Cardiac muscle cell (in vitro differentiated cells and primary cell): ENCODE data around the gene IL9. TPM values are rescaled to one million over a fixed set of nuclear protein-coding genes. Genes with fewer than 3 reads are reported as not detected.

Experiments
- DNase-seq, 2 donors: peaks; one replicate each; pipeline versions ENCODE4 v3.0.0 to v3.0.0-alpha.2; 2010 to 2017; ENCODE audit warnings: low read depth in 1 of 2, low spot score in 1 of 2
- H3K27ac ChIP-seq: fragments of 200-600 bp; sonication (generic); 2 replicates; pipeline ENCODE4 v1.5.1; 2016
- H3K27me3 ChIP-seq: fragments of 200-600 bp; sonication (generic); 2 replicates; pipeline ENCODE4 v1.6.0; 2016; ENCODE audit warnings: control low read depth
- H3K36me3 ChIP-seq: fragments of 200-600 bp; sonication (generic); 2 replicates; pipeline ENCODE4 v1.5.1; 2016; ENCODE audit warnings: control low read depth
- H3K4me1 ChIP-seq: fragments of 200-600 bp; sonication (generic); 2 replicates; pipeline ENCODE4 v1.8.1; 2017; ENCODE audit warnings: low read depth, mild to moderate bottlenecking, mixed run types
- H3K4me3 ChIP-seq: fragments of 200-600 bp; sonication (generic); 2 replicates; pipeline ENCODE4 v1.5.1; 2016; ENCODE audit warnings: mild to moderate bottlenecking
- H3K9me3 ChIP-seq: fragments of 200-600 bp; sonication (generic); 2 replicates; pipeline ENCODE4 v1.5.1; 2017; ENCODE audit warnings: low read depth, mild to moderate bottlenecking, control low read depth
- polyA plus RNA-seq: library from polyadenylated mRNA; unstranded; fragments of >200 nt; fragmentation: Nextera tagmentation; extraction: Ambion mirVana; gene quantifications from 2 replicates; pipeline ENCODE4 v1.2.1, GENCODE V29; 2016
- total RNA-seq: library from RNA; depleted of rRNA; stranded (reverse); fragments of >200 nt; gene quantifications from 2 replicates; pipeline ENCODE4 v1.2.3, GENCODE V29; 2016
- TF ChIP-seq, protein P1 (sequence below): IDR thresholded peaks from 2 replicates; pipeline ENCODE4 v1.5.1; 2012; ENCODE audit warnings: low read depth, mild to moderate bottlenecking, low read length

The IL9 gene
- total and polyA plus RNA-seq, 2 experiments from 2014 or later, result not detected

GRCh38 chr5:135891268-135891667 is 4.4 kb downstream of the IL9 start:
- H3K4me1 ChIP-seq, result no peaks in the 10 kb centered on the region
- DNase-seq, result peak in 1 of 2 donors; percentile 68
- H3K36me3 ChIP-seq, result no peaks in the 10 kb centered on the region
- H3K4me3 ChIP-seq, result no peak overlapping the region
- TF ChIP-seq, protein P1, sequence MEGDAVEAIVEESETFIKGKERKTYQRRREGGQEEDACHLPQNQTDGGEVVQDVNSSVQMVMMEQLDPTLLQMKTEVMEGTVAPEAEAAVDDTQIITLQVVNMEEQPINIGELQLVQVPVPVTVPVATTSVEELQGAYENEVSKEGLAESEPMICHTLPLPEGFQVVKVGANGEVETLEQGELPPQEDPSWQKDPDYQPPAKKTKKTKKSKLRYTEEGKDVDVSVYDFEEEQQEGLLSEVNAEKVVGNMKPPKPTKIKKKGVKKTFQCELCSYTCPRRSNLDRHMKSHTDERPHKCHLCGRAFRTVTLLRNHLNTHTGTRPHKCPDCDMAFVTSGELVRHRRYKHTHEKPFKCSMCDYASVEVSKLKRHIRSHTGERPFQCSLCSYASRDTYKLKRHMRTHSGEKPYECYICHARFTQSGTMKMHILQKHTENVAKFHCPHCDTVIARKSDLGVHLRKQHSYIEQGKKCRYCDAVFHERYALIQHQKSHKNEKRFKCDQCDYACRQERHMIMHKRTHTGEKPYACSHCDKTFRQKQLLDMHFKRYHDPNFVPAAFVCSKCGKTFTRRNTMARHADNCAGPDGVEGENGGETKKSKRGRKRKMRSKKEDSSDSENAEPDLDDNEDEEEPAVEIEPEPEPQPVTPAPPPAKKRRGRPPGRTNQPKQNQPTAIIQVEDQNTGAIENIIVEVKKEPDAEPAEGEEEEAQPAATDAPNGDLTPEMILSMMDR, result no peak
- H3K27me3 ChIP-seq, result peaks cover 26% of the 10 kb centered on the region
- no peaks in the 10 kb centered on the region for H3K9me3 ChIP-seq
- no peak overlapping the region for H3K27ac ChIP-seq

DNA sequence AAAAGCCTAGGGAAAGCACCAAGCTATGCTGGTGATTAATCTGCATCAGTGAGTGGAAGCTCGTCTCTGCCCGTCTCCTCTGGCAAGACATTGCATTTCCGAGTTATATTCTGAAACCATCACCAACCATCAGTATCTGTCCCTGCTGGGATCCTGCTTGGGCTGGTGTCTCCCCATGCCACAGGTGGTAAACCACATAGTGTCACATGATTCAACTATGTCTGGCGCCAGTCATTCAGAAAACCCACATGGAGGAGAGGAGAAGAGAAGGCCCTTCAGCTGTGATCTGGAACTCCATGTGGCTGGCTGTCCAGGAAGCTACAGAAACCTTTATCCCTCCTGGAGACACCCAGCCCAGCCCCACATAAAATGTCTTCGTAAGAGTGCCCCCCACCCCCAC is 4.8 kb downstream of the IL9 start:
- no peaks in the 10 kb centered on the region for H3K36me3 ChIP-seq
- H3K27me3 ChIP-seq, result peaks cover 26% of the 10 kb centered on the region
- H3K4me1 ChIP-seq, result no peaks in the 10 kb centered on the region
- H3K27ac ChIP-seq, result no peak overlapping the region
- H3K9me3 ChIP-seq, result no peaks in the 10 kb centered on the region
- TF ChIP-seq, protein P1, result no peak
- no peak overlapping the region for H3K4me3 ChIP-seq
- DNase-seq, result no peak

DNA sequence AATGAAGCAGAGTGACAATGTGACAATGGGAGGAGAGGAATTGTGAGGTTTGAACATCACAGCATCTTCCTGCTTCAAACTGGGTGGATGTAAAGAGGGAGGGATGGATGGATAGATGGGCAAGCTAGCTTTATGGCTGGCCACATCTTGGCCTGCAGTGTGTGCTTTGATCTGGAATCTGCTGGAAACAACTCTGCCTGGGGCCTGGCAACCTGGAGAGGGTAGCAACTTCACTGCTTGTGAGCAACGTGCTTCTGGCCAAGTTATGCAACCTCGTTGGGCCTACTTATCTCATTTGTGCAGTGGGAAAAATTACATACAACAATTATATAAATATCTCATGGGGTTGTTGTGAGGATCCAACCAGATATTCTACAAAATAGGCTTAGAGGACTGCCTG is 5.3 kb downstream of the IL9 start:
- no peaks in the 10 kb centered on the region for H3K9me3 ChIP-seq
- peak in 1 of 2 donors; percentile 52 for DNase-seq
- no peak overlapping the region for H3K4me3 ChIP-seq
- no peaks in the 10 kb centered on the region for H3K36me3 ChIP-seq
- peaks cover 32% of the 10 kb centered on the region for H3K27me3 ChIP-seq
- H3K4me1 ChIP-seq, result no peaks in the 10 kb centered on the region
- TF ChIP-seq, protein P1, result no peak
- no peak overlapping the region for H3K27ac ChIP-seq

DNA sequence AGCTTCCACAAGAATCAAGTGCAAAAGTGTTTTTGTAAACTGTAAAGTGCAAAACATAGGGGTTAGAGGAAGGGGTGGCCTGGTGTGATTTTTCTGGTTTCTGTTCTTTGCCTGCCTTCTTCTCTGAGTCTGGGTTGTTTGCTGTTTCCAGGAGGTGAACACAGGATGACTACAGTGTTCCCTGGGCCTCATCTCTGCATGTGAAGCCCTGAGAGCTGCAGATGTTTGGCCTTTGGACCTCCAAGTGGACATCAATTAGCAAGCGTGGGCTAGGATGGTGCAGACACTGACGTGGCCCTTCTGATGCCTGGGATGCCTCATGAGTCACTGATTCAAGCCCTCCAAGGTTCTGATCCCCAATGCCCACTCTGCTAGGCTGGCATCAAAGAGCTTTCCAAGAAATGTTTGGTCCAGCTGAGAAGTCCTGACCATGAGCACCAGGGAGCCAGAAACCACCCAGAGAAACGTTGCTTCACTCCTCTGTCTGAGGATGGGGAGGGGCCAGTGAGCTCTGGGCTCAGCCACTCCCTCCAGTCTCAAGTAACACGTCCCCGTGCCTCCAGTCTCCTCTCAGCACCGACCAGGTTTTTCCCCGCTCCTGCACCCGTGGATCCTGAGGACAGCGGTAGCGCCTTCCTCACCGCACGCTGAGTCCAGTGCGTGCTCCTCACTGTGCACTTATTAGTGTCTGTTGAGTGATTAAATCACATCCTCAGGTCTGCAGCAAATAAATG is 7.6 kb downstream of the IL9 start:
- TF ChIP-seq, protein P1, result no peak
- no peak overlapping the region for H3K4me3 ChIP-seq
- no peaks in the 10 kb centered on the region for H3K9me3 ChIP-seq
- no peak overlapping the region for H3K27ac ChIP-seq
- peaks cover 41% of the 10 kb centered on the region for H3K27me3 ChIP-seq
- peak; percentile 50 to 66 for DNase-seq
- no peaks in the 10 kb centered on the region for H3K4me1 ChIP-seq
- H3K36me3 ChIP-seq, result no peaks in the 10 kb centered on the region

GRCh38 chr5:135887447-135887864 is 8.2 kb downstream of the IL9 start:
- peak; percentile 77 to 81 for DNase-seq
- no peaks in the 10 kb centered on the region for H3K36me3 ChIP-seq
- H3K9me3 ChIP-seq, result no peaks in the 10 kb centered on the region
- no peak overlapping the region for H3K4me3 ChIP-seq
- no peaks in the 10 kb centered on the region for H3K4me1 ChIP-seq
- H3K27ac ChIP-seq, result no peak overlapping the region
- peaks cover 41% of the 10 kb centered on the region for H3K27me3 ChIP-seq
- TF ChIP-seq, protein P1, result peak; percentile 85
